Hematopoietic multipotent progenitor cell treated with erythropoietin and hydrocortisone succinate and interleukin-3 and kit ligand, for 15 days (in vitro differentiated cells): ENCODE measurements around the gene ANXA6.
A peak's percentile ranks its signal among the peaks of the same experiment; 100 is the strongest.

Source experiments
- DNase-seq: peaks from one replicate; pipeline ENCODE4 v3.0.0-alpha.2; 2015; ENCODE audit warnings: low spot score

ANXA6 gene

DNA sequence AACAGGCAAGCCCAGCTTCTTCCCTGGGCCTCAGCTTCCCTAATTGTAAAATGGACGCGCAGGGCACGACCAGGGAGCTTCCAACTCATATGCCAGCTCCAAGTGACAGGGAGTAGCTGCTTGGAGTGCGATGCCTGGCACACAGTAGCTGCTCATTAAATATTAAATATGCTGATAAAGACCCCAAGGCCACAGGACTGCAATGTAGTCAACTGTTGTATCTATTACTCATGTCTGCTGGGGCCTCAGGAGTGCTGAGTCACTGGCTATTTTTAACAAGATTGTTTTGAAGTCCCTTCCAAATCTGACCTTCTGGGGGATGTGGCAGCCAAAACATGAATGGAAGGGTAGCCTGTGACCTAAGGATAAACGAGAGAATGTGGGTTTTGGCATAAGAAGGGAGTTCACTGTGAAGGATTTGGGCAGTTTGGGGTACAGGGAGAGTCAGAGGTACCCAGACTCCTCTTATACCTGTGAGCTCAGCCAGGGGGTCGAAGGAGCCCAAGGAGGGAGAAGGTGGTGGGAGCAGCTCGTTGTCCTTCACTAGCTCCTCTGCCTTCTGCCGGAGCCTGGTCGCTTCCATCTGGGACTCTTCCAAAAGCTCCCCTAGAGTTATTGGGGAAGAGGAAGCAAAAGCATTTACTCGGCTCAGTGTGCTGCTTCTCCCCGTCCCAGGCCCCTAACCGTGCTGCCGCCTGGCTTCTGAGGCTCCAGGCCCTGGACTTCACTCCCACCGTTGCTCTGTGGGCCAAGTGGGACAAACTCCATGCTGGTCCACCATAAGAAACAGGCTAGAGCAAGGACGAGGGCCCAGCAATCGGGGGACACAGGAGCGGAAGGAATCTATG is 94.2 kb downstream of the ANXA6 start:
- DNase-seq: peak; percentile 37

DNA sequence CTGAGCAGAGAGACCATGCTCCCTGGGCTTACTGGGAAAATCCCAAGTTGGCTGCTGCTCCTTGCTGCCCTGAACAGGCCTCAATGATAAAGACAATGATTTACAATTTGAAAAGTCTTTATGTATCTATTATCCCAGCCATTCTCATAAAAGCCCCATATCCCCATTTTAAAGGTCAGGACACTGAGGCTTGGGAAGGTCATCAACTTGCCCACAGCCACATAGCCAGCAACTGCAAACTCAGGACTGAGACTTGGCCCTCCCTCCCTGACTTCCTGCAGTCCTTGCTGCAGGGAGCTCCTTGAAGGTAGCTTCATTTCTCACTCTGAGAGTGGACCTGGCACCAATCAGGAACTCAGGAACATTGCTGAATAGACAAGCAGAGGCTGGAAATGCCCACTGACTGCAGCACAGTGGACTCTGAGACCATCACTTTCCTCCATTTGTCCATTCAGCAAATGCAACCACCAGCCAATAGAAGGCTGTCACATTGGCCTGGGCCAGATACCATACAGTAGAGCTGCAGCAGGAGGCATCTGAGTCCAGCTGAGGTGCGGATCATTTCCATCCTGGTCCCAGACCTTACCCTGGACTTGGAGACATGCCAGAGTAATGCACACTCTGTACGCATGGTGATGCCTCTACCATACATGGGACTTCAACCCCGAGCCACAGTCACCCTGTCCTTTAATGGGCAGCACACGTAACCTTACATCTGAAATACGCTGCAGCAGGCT is 95.0 kb downstream of the ANXA6 start:
- no peak for DNase-seq

DNA sequence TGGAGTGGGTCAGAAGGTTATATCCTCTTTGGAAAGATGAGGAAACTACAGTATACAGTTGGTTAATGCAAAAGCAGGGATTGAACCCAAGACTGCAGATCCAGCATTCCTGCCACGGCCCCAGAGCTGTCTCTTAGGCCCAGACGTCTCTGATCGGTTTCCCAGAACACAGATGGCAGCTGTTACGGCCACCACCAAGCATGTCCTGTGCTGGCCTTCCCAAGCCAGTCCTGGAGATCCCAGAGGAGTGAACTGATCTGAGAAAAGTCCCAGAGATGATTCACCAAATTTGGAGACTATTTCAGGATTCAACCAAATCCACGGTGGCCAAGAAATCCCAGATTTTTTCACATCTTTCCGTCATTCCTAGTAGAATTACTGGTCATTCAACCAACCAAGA is 96.8 kb downstream of the ANXA6 start:
- no peak for DNase-seq

DNA sequence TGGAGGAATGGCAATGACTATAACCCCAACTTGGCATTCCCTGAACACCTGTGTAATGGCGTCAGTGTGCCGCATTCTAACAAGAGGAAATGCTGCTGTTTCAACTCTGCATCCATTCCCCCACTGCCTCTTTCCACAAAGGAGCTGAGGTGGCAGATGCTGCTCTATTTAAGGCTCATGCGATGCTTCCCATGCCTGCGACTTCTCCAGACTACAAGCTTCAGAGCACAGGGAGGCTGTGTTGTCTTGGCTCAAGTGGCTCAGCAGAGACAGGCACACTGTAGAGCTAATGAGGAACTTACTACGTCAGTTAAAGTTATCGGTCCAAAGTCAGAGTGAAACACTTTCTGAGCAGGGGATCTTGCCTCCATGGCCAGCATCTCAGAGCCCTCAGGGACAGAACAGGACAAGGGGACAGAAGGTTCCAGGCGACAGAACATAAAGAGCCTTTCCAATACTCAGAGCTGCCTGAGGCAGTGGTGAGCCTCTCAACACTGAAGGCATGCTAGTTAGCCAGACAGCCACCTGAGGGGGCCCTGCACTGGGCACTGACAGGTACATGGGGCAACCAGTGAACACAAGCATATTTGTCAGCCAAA is 98.6 kb downstream of the ANXA6 start:
- DNase-seq: no peak

DNA sequence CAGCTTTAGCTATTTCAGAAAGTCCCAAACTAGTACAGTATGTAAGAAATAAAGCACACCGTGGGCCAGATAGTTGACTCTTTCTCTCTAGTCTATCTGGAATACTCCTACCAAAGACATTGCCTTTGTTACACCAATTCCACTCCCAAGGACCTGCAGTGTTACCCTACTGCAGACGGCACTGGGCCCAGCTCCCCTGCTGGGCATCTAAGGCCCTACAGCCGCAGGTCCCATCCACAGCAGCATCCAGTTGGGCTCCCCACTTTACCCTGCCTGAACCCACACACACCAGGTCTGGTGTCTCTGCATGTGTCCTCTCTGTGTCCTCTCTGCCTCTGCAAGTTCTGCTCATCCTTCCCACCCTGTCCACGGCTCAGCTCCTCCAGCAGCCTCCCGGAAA is 99.3 kb downstream of the ANXA6 start:
- DNase-seq: no peak

DNA sequence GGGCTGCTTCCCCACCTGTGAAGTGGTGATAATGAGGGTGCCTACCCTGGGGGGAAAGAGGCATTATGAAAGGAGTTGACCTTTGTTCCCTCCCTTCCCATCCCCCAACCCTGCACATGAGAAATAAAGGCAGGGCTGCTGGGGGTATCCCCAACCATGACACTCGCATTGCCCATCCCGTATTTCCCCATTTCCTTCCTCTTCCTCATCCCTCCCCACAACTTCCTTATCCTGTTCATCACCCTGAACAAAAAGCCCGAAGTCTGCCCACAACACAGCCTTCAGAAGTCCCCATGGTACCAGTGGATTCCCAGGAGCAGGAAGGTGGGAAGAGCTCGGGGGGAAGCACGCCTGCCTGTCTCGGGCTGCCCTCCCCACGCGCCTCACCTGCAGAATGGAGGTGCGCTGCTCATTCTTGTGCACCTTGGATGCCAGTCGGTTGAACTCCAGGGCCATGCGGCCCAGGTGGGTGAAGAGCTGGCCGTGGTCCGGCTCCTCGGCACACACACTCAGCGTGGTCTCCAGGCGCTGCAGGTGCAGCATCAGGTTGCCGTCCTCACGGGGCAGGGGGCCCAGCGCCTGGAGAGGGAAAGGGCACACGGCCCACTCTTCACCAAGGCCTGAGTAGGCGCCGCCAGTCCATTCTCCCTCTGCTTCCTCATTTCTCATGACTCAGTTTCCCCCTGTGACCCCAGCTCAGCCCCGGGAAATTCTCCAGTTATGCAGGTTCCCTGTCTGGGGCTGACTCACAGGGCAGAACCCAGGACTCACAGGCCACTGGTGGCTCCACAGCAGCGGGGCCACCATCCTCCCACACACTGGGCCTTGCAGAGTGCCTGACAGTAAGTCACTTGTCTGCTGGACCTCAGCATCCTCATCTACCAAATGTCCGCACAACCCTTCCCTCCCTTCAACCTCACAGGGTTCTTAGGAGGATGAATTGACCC is 100.9 kb downstream of the ANXA6 start:
- DNase-seq: no peak

DNA sequence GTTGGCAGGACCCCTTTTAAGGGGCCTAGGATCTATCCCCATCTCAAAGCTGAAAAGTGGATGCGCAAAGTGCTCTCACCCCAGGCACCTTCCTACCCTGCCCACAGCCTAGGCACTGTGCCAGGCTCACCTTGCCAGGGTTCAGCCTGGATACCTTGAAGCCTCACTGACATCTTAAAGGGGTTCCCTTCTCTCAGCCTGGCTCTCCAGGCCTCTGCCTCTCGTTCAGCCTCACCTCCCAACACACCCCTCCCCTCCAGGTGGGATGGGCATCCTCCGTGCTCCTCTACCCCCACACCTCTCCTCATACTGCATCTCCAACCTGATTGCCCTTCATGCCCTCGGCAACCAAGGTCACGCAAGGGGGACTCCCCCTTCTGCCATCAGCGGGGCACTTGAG is 102.2 kb downstream of the ANXA6 start:
- no peak for DNase-seq

DNA sequence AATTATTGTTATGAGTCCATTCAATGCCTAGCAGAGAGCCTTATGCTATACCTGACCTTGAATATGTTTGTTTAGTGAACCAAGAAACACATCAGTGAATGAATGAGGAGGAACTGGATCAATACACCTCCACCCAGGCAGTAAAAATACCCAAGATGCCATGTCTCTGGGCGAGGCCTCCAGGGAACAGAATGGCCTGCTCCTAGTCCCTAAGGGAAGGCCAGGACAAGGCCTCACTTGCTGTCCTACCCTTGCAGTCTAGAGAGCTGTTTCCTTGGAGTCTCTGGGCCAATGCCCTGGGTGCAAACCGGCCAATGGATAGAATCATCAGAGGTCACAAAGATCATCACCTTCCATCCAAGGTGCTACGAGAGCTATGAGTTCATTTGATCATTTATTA is 102.9 kb downstream of the ANXA6 start:
- no peak for DNase-seq

DNA sequence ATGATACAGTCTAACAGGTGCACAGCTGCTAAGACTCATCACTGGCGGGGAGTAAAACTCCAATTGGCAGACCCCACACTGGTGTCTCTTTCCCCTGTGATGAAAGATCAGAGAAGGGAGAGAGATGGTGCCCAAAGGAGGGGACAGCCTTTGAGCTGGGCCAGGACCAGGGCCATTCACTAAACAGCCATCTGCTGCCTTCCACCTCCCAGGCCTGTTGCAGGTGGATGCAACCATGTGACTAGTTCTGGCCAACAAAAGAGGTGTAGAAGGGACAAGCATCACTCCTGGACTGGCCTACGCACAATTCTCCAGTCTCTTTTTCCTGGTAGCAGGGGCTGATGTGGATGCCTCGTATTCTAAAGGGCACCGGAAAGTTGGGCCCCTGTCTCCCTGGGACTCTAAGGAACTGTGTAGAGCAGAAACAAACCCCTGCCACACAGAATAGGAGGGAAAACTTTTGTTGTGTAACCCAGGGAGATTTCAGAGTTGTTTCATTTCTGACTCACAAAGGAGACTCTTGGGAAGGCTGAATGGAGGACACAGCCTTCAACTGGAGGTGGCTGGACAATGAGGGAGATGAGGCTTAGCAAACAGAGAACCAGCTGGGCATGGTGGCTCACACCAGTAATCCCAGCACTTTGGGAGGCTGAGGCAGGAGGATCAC is 103.7 kb downstream of the ANXA6 start:
- DNase-seq: no peak

DNA sequence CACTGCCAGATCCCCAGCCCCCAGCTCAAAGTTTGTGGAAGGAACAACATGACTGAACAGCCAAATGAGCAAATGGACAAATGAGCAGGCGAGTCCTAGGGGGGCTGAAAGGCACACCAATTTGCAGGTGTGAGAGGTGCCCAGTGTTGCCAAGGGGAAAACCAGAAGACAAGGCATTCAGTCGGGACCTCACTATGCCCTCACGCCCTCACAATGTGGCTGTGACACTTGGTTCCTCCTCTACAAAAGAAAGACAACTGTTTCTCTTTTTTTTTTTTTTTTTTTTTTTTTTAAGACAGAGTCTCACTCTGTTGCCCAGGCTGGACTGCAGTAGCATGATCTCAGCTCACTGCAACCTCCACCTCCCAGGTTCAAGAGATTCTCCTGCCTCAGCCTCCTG is 104.7 kb downstream of the ANXA6 start:
- no peak for DNase-seq

DNA sequence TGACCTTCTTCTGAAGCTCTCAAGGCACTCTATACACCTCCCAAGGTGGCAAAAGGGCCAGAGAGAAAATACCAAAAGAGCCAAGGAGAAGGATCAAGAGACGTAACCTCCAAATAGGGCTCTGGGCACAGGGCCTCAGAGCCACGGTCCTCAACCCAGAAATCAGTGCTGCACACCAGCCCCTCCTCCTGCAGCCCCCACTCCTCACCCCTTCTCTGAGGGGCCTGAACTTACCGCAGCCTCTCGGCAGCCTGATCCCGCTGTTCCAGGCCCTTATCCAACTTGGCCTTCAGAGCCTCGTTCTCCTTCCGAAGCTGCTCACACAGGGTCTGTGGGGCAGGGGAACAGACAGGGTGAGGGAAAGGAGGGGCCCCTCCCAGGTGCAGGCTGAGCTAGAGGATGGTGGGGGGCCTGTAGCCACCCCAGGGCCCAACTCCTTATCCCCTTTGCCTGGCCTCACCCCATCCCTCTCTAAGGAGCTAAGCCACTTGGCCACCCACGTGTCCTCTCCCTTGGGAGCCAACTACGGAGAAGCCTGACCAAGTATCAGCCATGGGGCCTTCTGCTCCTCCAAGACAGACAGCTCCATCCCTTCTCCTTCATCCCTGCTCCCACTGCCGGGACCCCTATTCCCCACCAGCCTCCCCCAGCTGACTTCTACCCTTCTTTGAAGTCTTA is 105.5 kb downstream of the ANXA6 start:
- DNase-seq: no peak

DNA sequence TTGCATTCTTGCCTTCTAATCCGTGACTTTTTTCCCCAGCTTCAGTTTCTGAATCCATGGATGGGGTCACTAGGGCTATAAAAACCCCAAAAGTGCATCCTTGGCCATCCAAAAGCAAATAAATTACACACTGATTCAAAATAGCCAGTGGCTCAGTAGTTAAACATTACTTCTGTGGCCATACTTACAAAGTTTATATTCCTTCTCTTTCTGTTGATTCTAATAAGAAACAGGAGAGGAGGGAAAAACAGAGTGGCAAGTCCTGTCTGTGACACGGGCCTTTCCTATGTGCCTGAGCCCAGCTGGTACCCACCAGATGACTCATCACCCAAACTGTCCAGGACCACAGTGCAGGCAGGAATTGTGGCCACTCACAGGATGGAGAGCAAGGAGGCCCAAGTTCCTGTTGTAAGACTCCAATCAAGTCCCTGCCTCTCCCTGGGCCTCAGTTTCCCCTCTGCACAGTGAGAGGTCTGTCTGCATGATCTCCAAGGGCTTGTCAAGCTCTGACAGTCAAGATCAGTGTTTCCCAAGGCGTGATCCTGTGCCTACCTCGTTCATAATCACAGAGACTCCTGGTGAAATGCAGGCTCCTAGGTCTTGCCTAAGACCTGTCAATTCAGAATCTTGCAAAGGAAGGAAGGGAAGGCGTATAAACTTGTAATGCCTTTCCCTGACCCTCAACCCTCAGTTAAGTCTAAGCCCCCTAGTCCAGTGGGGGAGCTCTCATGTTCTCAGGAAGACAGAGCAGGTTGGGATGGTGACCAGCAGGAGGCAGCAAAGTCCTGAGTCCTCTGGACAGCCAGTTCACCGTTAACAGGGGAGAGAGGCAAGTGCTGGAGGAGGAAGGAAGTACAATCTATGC is 106.3 kb downstream of the ANXA6 start:
- DNase-seq: peak; percentile 79
